BJ (cell line): ENCODE measurements around the gene SCGB3A1. TPM values are rescaled to one million over a fixed set of nuclear protein-coding genes. Genes with fewer than 3 reads are reported as not detected.

Experiments used
- CTCF ChIA-PET: fragments of 350-600 bp; formaldehyde crosslinking; extraction: SDS; loops from one replicate; lab custom pipeline; 2021; ENCODE audit warnings: antibody characterized with exemption, inconsistent platforms; lab: Yijun Ruan, JAX
- POLR2A ChIA-PET: fragments of 300-600 bp; sonication (Branson Sonifier 250); formaldehyde crosslinking; extraction: SDS; loops from one replicate; lab custom pipeline; 2021; ENCODE audit warnings: antibody characterized with exemption; lab: Charles Lee
- DNase-seq: peaks from one replicate; pipeline ENCODE4 v3.0.0-alpha.2; 2011; ENCODE audit warnings: low read depth
- H3K27me3 ChIP-seq: 2 replicates; pipeline ENCODE4 v1.6.0; 2011; ENCODE audit warnings: low read length; ENCODE audit not compliant: control insufficient read depth, insufficient read depth
- H3K36me3 ChIP-seq: 2 replicates; pipeline ENCODE4 v1.5.1; 2011; ENCODE audit warnings: low read length; ENCODE audit not compliant: control insufficient read depth, insufficient read depth
- H3K4me3 ChIP-seq: 2 replicates; pipeline ENCODE4 v1.5.1; 2011; ENCODE audit warnings: low read depth, mild to moderate bottlenecking, control low read depth, low read length
- polyA plus RNA-seq: library from polyadenylated mRNA; depleted of rRNA; stranded (reverse); fragments of >200 nt; gene quantifications from 2 replicates; pipeline ENCODE4 v1.2.3, GENCODE V29; 2011
- TF ChIP-seq, protein P1 (sequence below): IDR thresholded peaks from 2 replicates; pipeline ENCODE4 v1.5.1; 2011; ENCODE audit warnings: low read depth, mild to moderate bottlenecking, control low read depth, inconsistent platforms, low read length, moderate library complexity; ENCODE audit not compliant: insufficient read depth

SCGB3A1 gene
- polyA plus RNA-seq, 1 experiment = not detected

DNA sequence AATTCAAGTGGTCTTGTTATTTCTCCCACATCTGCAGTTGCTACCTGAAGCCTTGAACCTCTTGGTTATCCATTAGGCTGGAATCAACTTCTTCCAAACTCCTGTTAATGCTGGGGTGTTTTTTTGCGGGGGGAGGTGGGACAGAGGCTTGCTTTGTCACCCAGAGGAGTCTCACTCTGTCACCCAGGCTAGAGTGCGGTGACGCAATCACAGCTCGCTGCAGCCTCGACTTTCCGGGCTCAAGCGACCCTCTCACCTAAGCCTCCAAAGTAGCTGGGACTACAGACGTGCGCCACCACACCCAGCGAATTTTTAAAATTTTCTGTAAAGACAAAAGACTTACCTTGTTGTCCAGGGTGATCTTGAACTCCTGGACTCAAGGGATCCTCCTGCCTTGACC, 4.4 kb downstream of the SCGB3A1 start:
- no peaks in the 10 kb centered on the region for H3K36me3 ChIP-seq
- peaks cover 18% of the 10 kb centered on the region for H3K27me3 ChIP-seq
- ChIA-PET POLR2A (no interaction called here), CTCF (no interaction called here)
- no peak overlapping the region for H3K4me3 ChIP-seq
- TF ChIP-seq, protein P1, sequence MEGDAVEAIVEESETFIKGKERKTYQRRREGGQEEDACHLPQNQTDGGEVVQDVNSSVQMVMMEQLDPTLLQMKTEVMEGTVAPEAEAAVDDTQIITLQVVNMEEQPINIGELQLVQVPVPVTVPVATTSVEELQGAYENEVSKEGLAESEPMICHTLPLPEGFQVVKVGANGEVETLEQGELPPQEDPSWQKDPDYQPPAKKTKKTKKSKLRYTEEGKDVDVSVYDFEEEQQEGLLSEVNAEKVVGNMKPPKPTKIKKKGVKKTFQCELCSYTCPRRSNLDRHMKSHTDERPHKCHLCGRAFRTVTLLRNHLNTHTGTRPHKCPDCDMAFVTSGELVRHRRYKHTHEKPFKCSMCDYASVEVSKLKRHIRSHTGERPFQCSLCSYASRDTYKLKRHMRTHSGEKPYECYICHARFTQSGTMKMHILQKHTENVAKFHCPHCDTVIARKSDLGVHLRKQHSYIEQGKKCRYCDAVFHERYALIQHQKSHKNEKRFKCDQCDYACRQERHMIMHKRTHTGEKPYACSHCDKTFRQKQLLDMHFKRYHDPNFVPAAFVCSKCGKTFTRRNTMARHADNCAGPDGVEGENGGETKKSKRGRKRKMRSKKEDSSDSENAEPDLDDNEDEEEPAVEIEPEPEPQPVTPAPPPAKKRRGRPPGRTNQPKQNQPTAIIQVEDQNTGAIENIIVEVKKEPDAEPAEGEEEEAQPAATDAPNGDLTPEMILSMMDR = no peak
- no peak for DNase-seq

DNA sequence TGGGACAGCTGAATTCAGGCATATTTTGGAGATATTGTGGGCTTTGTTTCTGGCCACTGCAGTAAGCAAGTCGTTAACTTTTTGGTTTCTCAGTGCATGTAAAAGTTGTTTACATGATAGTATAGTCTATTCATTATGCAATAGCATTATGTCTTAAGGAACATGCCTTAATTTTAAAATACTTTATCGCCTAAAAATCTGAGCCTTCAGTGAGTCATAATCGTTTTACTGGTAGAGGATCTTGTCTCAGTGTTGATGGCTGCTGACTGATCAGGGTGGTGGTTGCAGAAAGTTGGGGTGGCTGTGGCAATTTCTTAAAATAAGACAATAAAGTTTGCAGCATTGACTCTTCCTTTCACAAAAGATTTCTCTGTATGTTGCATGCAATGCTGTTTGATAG, 5.1 kb downstream of the SCGB3A1 start:
- no peak for DNase-seq
- POLR2A ChIA-PET = no interaction called here
- Histone ChIP-seq H3K36me3 (no peaks in the 10 kb centered on the region), H3K27me3 (peaks cover 16% of the 10 kb centered on the region), H3K4me3 (no peak overlapping the region)
- TF ChIP-seq, protein P1 = no peak
- CTCF ChIA-PET = interaction anchor here (0.7 to 1.3 kb wide), 2 partner anchors 11 to 14 kb away, joined by 3 read pairs; no protein-coding TSS in a partner anchor

DNA sequence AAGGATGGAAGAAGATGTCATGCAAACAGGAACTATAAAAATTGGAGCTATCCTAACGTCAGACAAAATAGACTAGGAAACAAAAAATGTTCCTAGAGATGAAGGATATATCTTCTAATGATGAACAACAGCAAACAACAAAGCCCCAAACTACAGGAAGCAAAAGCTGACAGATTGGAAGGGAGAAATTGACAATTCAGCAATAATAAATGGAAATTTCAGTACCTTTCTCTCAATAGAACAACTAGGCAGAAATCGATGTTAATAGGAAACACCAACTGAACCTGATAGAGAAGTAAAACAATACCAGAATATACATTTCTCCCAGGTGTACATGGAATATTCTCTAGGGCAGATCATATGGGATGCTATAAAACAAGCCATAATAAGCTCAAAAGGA, 7.6 kb downstream of the SCGB3A1 start:
- POLR2A ChIA-PET = no interaction called here
- DNase-seq = no peak
- CTCF ChIA-PET = interaction anchor here (0.9 to 1.0 kb wide), 3 partner anchors 9 to 22 kb away, joined by 3 to 5 read pairs (median 3); no protein-coding TSS in a partner anchor
- Histone ChIP-seq H3K27me3 (0 out of 2 replicates have a peak, but pooled peaks cover 2% of the 10 kb centered on the region), H3K36me3 (no peaks in the 10 kb centered on the region), H3K4me3 (no peak overlapping the region)
- TF ChIP-seq, protein P1 = no peak

DNA sequence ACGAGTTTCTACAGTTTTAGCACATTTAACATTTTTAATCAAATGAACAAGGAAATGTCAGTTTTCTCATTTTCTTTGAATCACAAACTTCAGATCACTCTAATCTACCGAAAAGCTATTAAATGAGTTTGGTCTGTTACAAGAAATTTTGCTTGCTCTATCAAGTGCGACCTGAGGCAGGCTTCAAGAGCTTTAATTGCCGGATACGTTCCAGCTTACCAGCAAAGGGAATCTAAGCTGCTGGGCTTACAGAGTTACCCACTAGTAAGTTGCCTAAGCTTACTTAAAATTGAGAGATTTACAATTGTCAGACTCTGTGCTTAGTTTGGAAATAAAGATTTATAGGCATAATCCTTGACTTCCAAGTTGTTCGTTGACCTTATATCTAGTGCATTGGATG, 10.6 kb downstream of the SCGB3A1 start:
- no peak for DNase-seq
- H3K27me3 ChIP-seq = no peaks in the 10 kb centered on the region
- H3K4me3 ChIP-seq = no peak overlapping the region
- H3K36me3 ChIP-seq = no peaks in the 10 kb centered on the region; the same call in 1 of the 2 replicates
- TF ChIP-seq, protein P1 = no peak
- ChIA-PET CTCF (interaction anchor here (1.0 to 1.1 kb wide), 3 partner anchors 13 to 264 kb away, joined by 3 to 4 read pairs (median 3); no protein-coding TSS in a partner anchor), POLR2A (no interaction called here)

DNA sequence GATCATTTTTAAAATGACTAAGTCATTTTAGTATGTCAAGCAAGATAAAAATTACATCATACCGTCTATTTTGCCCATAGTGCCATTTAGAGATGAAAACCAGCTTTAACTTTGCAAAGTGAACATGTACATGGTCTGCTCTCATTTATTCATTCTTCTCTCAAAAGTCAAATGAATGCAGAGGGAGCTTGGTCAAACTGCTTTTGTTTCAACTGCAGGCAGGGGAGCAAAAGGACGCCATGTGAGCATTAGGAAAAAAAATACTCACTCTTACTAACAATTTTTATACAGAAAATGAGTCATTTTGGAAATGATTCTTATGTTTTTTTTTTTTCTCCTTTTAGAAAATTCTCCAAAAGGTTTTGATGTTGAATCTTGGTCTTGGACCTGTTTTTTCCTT, 15.7 kb downstream of the SCGB3A1 start:
- TF ChIP-seq, protein P1 = no peak
- no peaks in the 10 kb centered on the region; the same call in 1 of the 2 replicates for H3K36me3 ChIP-seq
- no peak overlapping the region for H3K4me3 ChIP-seq
- ChIA-PET POLR2A (no interaction called here), CTCF (interaction anchor here (0.7 to 1.3 kb wide), 2 partner anchors 8 to 10 kb away, joined by 3 to 5 read pairs; no protein-coding TSS in a partner anchor)
- no peak for DNase-seq
- no peaks in the 10 kb centered on the region for H3K27me3 ChIP-seq
